ENCODE measurements around the gene NEK3.
"Not testable (repeated sequence)": the region's sequence is repeated elsewhere in the genome, so short reads cannot be mapped to it uniquely, and the experiment has no call there.

Gene NEK3

GRCh38 chr13:52169839-52170238, 10.4 kb upstream of the NEK3 start:
- DNase-seq, result no peak

- no peak for DNase-seq
Observed at GRCh38 chr13:52165411-52165810, 6.0 kb upstream of the NEK3 start.

- no peak for DNase-seq
Observed at GRCh38 chr13:52164989-52165388, 5.6 kb upstream of the NEK3 start.

GRCh38 chr13:52163878-52164277, 4.5 kb upstream of the NEK3 start:
- DNase-seq, result not testable (repeated sequence)

GRCh38 chr13:52162279-52163101, 3.1 kb upstream of the NEK3 start:
- no peak for DNase-seq

GRCh38 chr13:52161181-52161646, 1.8 kb upstream of the NEK3 start:
- DNase-seq, result no peak

GRCh38 chr13:52160506-52160905, 1.1 kb upstream of the NEK3 start:
- no peak for DNase-seq

GRCh38 chr13:52160053-52160452, 656 bp upstream of the NEK3 start:
- DNase-seq, result no peak

GRCh38 chr13:52158629-52159158, 703 bp downstream of the NEK3 start:
- DNase-seq, result peak in 6 of 14 donors; percentile 20 to 77 (median 34)

- no peak for DNase-seq
Observed at GRCh38 chr13:52156724-52157261, 2.6 kb downstream of the NEK3 start.

- DNase-seq, result no peak
Observed at GRCh38 chr13:52155177-52155576, 4.2 kb downstream of the NEK3 start.

- no peak for DNase-seq
Observed at GRCh38 chr13:52147225-52147624, 12.2 kb downstream of the NEK3 start.

- DNase-seq, result no peak
Observed at GRCh38 chr13:52141299-52141698, 18.1 kb downstream of the NEK3 start.

- DNase-seq, result no peak
Observed at GRCh38 chr13:52137489-52137888, 21.9 kb downstream of the NEK3 start.

- DNase-seq, result no peak
Observed at GRCh38 chr13:52136763-52137162, 22.6 kb downstream of the NEK3 start.

GRCh38 chr13:52130641-52131040, 28.8 kb downstream of the NEK3 start:
- DNase-seq, result no peak

- peak in 13 of 14 donors; percentile 1 to 55 (median 34) for DNase-seq
Observed at GRCh38 chr13:52128714-52129700, 30.4 kb downstream of the NEK3 start, which contains the start of gene NEK5. TSS of gene NEK5 (minus strand) at chr13:52129073. CDS start at chr13:52127482, 1,591 bp downstream.

GRCh38 chr13:52127783-52128702, 31.4 kb downstream of the NEK3 start:
- DNase-seq, result peak in 12 of 14 donors; percentile 4 to 61 (median 20)

- no peak for DNase-seq
Observed at GRCh38 chr13:52127378-52127777, 32.0 kb downstream of the NEK3 start.

- no peak for DNase-seq
Observed at GRCh38 chr13:52125547-52125946, 33.9 kb downstream of the NEK3 start.

- no peak for DNase-seq
Observed at GRCh38 chr13:52118595-52118994, 40.8 kb downstream of the NEK3 start.

Data from C1 segment of cervical spinal cord (tissue), 14 donors.